Measurements from ENCODE around the gene NCOR1.

The NCOR1 gene

DNA sequence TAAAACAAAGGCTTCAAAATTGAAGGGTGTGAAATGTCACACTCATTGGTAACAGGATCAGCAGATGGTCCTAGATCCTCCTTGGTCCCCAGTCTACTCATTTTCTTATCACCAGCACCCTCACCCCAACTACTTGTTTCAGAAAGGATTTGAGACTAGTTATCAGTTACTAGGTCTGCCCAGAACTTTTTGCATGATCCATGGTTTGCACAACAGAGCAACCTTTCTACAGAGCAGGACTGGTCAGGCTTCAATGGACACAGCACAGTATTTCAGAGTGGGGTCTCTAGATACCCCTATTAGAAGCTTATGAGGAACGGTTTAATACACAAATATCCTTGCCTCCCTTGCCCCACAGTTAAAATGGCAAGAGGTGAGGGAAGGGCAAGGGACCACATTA is 190.1 kb downstream of the NCOR1 start:
- no peak for DNase-seq

GRCh38 chr17:16023881-16024280 is 191.5 kb downstream of the NCOR1 start:
- no peak for DNase-seq

- DNase-seq: no peak
Observed at GRCh38 chr17:16019347-16019746, 196.0 kb downstream of the NCOR1 start.

- no peak for DNase-seq
Observed at GRCh38 chr17:16013943-16014407, 201.4 kb downstream of the NCOR1 start.

DNA sequence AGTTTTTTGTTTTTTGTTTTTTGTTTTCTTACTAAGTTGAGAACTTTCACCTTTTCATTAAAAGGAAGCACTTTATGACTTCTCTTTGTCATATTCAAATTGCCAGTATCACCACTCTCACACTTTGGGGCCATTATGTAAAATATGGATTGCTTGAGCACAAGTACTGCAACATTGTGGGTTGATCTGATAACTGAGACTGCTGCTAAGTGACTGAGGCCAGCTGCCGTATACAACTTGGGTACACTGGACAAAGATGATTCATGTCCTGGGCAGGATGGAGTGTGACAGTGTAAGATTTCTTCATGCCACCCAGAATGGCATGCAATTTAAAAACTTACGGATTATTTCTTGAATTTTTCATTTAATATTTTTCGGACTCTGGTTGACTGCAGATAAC is 207.9 kb downstream of the NCOR1 start:
- no peak for DNase-seq

DNA sequence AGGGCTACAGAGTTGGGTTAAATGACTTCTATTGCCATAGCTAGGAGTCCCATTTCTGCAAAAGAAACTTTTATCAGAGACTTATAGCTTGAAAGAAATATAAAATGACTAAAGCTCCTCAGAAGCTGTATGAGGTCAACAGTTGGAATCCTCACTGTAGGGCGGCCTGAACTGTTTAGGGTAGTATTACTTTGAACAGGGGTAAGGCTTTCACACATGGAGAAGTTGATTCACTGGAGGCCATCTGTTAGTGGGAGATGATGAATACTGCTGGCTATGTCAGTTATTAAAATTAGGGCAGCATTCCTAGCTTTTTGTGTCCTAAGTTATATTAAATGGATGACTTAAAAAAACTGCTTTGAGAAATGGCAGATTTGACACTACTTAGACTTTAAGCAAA is 209.7 kb downstream of the NCOR1 start:
- no peak for DNase-seq

GRCh38 chr17:16003841-16004240 is 211.5 kb downstream of the NCOR1 start:
- no peak for DNase-seq

DNA sequence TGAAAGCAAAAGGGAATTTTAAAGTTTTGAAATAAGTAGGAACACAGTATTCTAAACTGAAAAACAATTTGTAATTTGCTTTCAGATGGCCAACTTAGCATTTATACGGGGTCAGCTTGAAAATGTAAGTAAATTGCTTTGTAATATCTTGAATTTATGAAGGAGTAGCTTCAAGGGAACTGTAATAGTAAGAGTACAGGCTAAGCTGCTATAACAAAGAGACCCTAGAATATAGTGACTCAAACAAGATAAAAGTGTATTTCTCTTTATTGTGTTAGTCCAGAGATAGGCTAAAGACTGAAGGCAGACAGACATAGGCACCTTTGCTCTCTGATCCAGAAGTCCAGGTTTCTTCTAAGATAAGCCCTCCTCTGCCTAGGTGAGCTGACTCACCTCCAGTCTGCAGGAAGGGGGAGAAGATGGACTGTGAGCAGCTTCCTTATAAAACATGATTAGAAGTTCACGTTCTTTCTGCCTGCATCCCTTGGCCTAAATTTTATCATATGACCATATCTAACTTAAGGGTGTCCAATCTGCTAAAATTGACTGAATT is 212.6 kb downstream of the NCOR1 start:
- no peak for DNase-seq

- no peak for DNase-seq
Observed at GRCh38 chr17:16001226-16001897, 214.0 kb downstream of the NCOR1 start.

DNA sequence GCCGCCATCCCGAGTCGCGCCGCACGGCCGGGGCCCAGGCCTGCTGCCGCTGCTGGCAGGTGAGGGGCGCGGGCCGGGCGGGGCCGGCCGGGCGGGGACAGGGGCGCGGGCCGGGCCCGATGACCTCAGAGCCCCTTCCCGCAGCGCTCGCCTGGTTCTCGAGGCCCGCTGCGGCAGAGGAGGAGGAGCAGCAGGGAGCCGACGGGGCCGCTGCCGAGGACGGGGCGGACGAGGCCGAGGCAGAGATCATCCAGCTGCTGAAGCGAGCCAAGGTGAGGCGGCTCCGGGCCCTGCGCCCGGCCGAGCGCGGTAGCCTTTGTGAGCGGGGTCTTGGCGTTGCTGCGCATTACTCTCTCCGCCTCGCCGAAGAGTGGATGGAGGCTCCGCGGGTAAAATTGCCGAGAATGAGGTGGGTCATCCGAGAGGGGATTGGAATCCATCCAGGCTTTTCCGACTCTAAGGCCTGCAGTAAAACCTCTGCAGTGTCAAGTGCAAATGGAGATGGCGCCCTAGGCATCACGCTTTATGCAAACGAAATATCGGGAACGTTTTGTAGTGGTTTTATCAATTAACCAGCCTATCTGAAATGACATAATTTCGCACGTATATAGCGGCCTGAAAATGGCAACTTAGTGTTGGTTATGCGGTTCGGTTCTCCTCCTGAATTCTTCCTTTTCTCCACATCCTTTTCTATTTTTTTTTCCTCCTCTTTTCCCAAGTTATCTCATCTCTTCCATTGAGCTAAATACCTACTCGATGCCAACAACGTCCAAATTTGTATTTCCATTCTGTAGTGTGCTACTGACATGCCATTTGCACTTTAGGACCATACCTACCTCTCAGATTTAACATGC is 215.1 kb downstream of the NCOR1 start:
- no peak for DNase-seq

GRCh38 chr17:15999141-15999973 is 216.0 kb downstream of the NCOR1 start, which contains the start of the genes TTC19 and ZSWIM7:
TTC19 (plus strand) TSS chr17:15999824; CDS start chr17:15999849, 25 bp downstream.
ZSWIM7 (minus strand) TSS chr17:15999704; CDS start chr17:15999594, 110 bp downstream.
- DNase-seq: peak; percentile 98

DNA sequence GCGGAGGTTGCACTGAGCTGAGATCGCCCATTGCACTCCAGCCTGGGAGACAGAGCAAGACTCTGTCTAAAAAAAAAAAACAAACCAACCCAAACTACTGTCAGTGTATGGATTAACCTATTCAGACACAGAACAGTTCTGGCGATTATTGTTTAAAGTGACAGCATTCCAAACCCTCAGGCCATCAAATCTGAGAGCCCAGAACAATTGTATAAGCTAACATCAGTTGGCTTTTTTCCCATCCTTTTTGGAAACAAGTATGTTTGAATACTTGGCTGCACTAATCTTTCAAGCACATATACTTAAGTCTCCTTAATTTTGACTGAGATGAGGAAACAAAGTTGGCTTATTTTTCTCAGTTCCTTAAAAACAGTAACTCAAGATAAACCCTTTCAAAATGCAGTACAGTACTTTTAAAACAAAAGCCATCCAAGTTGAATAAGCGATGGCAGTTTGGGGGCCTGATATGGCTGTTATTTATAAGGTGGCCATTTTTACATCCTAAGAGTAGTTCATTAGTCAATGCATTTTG is 217.2 kb downstream of the NCOR1 start:
- DNase-seq: no peak

DNA sequence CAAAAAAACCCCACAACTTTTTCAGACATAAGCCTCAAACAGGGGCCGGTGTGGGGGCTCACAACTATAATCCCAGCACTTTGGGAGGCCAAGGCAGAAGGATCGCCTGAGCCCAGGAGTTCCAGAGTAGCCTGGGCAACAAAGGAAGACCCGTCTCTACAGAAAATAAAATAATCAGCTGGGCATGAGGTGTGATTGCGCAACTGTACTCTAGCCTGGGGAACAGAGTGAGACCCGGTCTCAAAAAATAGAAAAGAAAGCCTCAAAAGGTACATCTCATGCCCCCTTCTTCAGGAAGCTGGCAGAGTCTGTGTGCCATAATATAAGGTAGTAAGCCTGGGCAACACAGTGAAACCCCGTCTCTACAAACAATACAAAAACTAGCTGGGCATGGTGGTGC is 219.0 kb downstream of the NCOR1 start:
- DNase-seq: no peak

DNA sequence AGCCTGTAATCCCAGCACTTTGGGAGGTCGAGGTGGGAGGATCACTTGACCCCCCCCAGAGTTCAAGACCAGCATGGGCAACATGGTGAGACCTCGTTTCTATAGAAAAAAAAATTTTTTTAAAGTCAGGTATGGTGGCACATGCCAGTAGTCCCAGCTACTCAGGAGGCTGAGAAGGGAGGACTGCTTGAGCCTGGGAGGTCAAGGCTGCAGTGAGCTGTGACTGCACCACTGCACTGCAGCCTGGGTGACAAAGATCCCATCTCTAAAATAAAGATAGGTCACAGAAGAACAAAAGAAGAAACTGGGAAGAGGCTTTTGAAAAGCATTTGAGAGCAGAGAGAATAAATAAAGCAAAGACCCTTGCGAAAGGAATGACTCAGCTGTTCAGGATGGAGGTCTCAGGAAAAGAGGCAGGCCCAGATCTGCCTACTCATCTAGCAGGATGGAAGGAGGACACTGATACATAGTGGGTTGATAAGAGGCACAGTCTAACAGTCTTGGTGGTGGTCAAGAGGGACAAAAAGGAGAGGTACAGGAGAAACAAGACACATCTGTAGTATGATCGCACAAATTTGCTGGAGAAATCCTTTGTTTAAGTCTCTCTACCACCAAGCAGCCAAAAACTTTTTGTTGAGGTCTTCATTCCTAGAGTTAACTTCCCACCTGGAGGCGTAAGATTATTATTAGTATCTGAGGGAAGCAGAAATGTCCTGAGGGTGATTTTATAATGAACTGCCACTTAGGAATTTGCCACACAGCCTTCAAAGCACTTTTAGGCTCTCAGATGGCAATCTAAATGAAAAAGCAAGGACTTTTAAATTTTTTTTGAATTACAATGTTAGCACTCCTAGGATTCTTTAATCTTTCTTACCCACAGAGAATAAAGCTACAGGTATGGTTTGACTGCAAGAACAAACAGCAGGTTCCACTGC is 233.4 kb downstream of the NCOR1 start:
- DNase-seq: no peak

DNA sequence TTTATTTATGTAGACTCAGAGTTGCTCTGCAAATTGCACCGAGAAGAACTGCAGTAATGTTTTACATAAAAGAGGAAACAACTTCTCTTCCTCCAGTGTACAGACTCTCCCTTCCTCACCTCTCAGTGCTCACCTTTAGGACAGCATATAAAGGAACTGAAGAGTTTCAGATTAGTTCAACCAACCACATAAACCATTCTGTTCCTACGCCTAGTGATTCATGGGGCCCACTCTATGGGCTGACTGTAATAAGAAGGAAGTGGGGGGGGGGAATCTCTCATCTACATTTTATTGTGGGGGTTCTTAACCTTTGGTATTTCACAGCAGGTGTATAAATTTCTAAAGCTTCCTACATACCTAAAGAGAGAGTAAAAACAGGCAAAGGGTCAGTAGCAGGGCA is 234.1 kb downstream of the NCOR1 start:
- DNase-seq: peak; percentile 50
